ENCODE results near the gene NDUFS2.
A peak's percentile ranks its signal among the peaks of the same experiment; 100 is the strongest.
"Not testable (repeated sequence)": the region's sequence is repeated elsewhere in the genome, so short reads cannot be mapped to it uniquely, and the experiment has no call there.

NDUFS2 gene

DNA sequence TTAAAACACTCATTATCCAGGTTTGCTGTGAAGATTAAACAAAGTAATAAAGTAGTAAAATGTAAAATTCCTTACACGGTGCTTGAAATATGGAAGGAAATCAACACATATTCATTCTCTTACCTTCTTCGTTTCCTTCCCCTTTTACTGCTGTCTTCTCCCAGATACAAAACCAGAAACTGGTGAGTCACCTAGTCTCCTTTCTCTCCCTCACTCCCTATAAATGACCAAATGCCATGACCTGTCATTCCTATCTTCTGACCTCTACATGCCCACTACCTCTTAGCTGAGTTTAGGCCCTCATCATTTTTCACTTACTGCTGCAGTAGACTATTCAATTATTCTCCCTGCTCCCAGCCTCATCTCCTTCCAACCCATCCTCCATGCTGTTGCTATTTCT lies 40.1 kb downstream of the NDUFS2 start:
- DNase-seq = no peak

DNA sequence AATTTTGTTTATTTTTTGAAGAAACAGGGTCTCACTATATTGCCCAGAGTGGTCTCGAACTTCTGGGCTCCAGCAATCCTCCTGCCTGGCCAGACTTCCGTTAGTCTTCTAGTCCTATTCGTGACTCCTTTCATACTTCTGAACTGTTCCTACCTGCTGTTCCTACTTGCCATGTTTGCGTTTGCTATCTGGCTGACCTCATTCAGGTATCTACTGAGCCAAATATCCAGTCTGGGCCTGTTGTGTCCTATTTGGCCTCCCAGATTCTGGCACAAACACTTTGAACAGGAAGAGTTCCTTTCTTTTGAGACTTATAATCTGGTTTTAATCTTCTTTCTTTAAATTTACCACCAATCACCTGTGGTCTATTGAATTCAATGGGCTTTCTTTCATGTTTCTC lies 42.7 kb downstream of the NDUFS2 start:
- no peak for DNase-seq

DNA sequence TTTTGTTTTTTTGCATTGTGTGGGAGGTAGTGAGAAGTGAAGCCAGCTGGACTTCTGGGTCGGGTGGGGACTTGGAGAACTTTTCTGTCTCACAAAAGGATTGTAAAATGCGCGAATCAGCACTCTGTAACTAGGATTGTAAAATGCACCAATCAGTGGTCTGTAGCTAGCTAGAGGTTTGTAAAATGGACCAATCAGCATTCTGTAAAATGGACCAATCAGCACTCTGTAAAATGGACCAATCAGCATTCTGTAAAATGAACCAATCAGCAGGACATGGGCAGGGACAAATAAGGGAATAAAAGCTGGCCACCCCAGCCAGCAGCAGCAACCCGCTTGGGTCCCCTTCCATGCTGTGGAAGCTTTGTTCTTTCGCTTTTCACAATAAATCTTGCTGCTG lies 47.9 kb downstream of the NDUFS2 start:
- DNase-seq = not testable (repeated sequence)

DNA sequence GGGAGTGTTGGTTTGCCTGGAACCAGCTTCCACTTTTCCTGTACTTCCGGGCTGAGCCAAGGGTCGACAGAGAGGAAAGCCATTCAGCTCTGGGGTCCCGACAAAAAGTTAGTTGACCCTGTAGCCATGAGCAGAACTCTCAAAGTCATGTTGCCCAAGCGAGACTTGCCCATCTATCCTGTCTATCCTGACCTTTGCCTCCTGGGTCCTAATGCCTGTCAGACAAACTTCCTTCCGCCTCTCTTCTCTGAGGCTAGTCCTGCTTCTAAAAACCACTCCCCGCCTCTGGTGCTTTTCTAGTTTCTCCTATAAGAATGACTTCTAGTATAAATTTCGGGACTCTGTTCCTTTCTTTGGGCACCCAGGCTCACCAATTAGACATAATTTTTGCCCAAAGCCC lies 48.7 kb downstream of the NDUFS2 start:
- no peak for DNase-seq

DNA sequence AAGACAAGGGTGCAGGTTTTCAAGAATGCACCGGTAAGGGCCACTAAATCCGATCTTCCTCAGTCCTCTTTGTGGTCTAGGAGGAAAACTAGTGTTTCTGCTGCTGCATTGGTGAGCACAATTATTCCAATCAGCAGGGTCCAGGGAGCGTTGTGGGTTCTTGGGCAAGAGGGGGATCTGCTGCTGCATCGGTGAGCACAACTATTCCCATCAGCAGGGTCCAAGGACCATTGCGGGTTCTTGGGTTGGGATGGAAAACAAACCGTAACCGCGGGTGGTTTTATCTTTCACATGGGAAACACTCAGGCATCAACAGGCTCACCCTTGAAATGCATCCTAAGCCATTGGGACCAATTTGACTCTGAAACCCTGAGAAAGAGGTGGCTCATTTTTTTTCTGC lies 49.4 kb downstream of the NDUFS2 start:
- DNase-seq = no peak

DNA sequence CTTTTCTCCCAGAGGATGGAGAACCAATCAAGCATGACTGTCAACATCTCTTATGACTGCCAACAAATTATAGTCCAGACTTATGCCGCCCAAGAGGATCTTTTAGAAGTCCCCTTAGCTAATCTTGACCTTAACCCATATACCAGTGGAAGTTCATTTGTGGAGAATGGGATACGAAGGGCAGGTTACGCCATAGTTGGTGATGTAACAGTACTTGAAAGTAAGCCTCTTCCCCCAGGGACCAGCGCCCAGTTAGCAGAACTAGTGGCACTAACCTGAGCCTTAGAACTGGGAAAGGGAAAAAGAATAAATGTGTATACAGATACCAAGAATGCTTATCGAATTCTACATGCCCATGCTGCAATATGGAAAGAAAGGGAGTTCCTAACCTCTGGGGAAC lies 53.1 kb downstream of the NDUFS2 start:
- DNase-seq = not testable (repeated sequence)

DNA sequence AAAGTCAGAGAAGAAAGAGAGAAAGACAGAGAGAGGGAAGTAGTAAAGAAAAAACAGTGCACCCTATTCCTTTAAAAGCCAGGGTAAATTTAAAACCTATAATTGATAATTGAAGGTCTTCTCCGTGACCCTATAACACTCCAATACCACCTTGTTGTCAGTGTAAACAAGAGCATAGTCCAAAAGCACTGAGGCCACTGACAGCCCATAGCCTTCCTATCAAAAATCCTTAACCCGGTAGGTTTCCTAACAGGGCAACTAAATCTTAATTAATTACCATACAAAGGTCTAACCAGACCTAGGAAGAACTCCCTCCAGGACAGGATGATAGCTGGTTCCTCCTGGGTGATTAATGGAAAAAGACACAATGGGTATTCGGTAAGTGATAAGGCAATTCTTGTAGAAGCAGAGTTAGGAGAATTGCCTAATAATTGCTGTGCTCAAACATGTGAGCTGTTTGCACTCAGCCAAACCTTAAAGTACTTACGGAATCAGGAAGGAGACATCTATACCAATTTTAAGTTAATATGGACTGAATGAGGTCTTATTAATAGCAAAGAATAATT lies 53.9 kb downstream of the NDUFS2 start:
- DNase-seq = not testable (repeated sequence)

DNA sequence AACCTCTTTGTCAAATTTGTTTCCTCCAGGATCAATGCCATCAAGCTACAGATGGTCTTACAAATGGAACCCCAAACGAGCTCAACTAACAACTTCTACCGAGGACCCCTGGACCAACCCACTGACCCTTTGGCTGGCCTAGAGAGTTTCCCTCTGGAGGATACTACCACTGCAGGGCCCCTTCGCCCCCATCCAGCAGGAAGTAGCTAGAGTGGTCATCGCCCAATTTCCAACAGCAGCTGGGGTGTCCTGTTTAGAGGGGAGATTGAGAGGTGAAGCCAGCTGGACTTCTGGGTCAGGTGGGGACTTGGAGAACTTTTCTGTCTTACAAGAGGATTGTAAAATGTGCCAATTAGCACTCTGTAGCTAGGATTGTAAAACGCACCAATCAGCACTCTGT lies 54.9 kb downstream of the NDUFS2 start:
- not testable (repeated sequence) for DNase-seq

DNA sequence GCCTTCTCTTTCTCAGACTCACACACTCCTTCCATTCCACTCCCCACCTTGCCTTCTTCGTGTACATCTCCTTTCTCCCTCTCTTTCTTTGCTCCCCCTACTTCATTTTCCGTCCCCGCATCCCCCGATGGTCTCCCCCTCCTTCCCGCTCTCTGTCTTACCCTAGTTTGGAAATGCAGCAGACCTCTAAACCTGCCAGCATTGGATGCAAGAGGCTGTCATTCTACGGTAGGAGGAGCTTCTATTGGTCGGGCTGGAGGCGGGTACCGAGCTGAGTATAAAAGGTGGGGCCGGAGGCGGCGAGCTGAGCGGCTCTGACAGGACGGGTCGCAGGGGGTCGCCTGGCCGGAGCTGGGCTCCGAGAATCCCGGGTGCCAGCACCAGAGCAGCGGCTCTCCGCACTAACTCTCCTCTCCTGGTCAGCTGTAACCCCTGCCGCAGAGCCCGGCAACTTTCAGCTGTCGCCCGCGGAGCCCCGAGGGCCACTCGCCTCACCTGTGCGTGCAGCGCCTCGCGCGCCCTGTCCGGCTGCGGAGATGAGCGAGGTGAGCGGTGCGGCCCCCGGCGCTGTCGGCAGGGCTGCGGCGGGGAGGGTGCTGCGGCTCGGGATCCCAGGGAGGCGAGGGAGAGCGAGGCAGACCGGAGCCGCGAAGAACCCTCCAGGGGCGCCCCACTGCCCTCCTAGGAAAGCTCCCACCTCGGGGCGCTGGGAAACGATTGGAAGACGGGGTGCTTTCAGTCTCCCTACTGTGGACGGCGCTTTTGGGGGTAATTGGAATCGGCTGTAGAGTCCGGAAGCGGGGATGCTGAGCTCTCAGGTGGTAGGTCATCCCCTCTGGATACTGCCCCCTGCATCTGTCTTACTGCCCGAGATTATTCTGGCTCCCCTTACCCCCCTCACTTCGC lies 56.5 kb downstream of the NDUFS2 start, which contains the start of gene PCP4L1:
Gene PCP4L1 (plus strand): TSS at position 307 of the 906 bp plus-strand sequence. CDS start 230 bp downstream, at position 537.
- DNase-seq = peak in 53 of 56 donors; percentile 10 to 88 (median 61)

DNA sequence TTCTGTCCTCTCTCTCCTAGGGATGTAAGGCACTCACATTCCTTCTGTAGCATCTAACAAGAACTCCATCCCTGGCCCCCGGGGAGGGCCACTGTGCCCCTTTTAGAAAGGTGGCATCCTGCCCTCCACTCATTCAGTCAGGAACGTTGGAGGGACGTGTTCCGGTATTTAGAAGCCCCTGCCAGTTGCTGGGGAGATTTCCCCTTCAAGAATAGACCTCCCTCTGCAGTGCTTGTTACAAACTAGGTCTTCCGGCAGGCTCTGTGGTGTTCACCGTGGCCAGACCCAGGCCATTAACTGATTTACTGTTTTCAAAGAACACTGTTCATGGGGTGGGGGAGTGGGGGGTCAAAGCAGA lies 57.2 kb downstream of the NDUFS2 start:
- no peak for DNase-seq

DNA sequence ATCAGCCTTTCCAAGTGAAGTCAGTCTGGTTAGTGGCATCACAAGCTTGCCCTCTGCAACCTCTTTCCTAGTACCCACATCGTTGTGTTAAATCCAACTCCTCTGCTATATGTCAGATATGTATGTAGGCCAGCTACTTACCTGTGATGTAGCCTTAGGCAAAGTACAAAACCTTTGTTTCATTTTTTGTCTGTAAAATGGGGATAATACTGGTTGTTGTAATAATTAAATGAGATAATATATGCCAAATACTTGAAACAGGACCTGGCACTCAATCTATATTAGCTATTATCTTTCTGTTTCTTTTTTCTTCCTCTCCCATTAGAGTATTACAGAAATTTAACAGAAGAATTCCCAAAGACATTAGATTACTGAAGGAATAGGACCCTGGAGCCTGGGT lies 57.6 kb downstream of the NDUFS2 start:
- no peak for DNase-seq

DNA sequence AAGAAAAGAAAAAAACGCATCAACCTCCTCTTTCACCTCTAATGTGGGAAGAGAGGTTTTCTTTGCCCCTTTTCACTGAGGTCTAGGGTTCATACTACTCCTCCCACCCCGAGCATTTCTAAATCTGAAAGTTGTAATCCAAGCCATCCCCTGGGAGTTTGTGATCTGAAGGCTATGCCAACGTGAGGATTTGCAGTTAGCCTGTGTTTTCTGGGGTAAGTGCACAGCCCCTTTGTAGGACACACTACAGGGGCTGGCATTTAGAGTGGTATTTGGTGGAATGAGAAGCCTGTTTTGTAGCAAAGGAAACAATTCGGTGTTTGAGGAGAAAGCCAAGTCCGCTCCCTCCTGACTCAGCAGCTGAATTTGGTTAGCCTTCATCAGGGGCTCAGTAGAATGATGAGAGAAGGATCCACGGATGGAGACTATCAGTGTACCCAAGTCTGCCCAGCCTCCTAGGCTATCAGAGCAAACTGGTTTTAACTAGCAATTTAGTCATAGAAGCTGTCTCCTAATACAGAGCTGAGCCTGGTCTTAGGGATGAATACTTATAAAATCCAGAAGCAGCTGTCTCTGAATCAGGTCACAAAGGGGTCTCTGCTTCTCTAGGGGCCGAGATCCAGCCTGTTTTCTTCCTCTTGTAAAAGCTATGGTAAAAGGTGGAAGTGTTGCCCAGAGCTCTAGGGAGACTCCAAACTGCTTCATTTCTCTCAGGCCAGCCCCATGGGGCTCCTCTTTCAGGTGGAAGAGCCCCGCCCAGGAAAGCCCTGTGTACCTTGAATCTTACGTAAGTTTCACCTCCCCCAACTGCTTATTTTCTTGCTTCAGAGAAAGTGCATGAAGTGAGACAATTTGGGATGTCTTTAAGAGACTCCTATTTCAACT lies 58.5 kb downstream of the NDUFS2 start:
- DNase-seq = peak in 6 of 56 donors; percentile 15 to 52 (median 47)

DNA sequence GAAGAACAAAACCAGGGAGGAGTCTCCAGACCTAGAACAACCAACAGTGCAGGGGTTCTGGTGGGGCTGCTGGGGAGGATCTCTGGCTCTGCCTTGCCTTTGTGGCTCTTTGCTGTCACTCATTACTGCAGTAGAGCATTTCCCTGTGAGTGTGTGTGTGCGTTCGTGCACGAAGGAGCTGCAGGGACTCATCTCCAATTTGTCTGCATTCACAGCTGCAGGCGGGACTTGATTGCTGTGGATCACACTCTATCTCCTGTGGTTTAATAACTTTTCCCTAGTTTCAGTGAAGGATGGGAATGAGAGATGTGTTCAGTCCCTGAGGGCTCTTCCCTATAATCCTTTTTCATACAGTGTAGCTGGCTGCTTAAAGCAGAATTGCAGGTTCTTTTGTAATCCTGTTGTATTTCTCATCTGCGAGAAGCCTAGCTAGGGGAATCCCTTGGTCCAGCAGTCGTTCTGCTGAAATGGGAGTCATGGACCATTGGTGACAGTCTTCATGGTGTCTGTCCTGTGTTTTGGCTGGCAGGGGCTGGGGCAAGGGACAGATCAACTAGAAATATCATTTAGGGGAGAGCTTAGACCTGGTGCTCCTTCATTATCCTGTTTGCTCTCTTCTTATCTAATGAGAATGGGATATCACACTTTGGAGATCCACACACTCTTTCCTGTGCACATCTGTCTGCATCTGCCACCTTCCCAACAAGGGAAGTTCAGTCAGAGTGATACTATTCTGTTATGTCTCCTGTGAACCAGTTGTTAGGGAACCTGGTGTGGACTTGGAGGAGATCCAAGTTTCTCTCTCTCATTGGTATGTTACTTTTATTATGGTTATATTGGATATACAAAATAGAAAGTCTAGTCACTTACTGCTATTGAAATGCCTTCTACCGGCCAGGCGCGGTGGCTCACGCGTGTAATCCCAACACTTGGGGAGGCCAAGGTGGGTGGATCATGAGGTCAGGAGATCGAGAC lies 59.4 kb downstream of the NDUFS2 start:
- DNase-seq = peak in 19 of 56 donors; percentile 7 to 52 (median 36)

Data from nucleus accumbens (tissue), 56 donors.